Activated CD4-positive, alpha-beta T cell treated with anti-CD3 and anti-CD28 coated beads, Interleukin-2, amount 50 U/mL, for 48 hours (primary cell): ENCODE results near the gene GLMP.

Experiments used
- DNase-seq, 2 experiments: peaks; one replicate each; pipeline ENCODE4 v3.0.0-alpha.2; 2020

GLMP gene

DNA sequence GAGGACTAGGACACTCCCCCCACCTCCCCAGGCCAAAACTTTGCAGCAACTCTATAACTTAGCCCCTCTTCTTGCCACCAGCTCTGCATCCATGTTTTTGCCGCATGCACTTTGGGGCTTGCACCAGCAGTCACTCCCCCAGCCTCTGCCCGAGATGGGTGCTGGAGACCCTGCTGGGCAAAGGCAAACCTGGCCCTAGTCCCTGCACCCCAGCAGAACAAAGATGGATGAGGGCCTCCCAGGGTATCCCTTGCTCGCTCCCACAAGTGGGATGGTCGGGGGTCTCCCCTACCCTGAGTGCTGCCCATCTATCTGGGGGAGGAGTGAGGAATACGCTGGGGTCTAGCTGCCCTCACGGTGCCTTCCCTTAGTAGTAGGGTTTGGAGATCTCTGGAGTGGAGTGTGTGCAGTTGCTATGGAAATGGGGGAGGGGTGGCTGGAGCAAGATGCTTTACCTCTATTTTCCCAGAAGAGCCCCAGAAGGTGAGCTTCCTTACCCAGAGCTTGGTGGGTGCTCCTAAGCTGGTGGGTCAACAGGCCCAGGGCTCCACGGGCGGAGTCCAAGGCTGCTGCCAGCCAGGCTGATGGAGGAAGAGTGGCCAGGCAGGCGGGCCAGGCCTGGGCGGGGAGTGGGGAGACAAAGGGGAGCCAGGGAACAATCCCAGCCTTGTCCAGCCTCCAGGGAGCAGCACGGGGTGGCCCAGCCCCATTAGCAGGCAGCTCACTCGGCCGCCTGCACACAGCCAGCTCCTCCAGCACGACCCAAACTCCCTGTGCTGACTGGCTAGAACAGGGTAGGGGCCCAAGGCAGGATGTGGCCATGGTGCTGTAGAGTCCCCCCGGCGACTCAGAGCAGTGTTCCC, 47.8 kb downstream of the GLMP start, which contains the start of gene PAQR6:
PAQR6 (minus strand) TSS at position 597 of the 863 bp plus-strand sequence. CDS start 1,325 bp downstream, outside the sequence.
- no peak for DNase-seq

DNA sequence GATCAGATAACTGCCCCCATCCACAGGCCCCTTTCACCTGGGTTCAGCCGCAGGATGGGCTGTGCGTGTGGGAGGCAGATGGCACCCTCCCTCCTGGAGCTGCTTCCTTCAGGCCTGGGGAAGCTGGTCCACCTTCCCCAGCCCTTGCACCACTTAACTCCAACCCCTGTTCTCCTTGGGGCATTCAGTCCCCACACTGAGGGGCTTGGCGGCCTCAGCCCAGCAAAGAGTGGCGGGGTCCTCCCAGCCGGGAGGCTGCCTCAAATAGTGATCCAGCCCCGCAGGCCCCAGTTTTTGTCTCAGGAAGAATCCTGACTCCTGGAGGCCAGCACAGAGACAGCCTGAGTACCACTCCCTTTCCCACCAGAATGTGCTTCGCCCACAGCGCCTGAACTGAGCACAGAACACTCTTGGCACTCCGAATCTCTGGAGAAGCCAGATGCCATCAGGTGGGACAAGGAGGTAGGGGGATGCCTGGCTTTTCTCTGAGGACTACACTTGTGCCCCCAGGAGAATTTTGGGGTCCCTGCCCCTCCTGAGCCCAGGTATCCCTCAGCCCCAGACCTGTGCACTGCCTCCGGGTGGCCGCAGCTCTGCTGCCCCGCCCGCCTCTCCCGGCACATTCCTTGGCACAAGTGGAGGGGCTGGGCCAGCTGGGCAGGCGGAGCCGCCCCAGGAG, 48.6 kb downstream of the GLMP start:
- no peak for DNase-seq

DNA sequence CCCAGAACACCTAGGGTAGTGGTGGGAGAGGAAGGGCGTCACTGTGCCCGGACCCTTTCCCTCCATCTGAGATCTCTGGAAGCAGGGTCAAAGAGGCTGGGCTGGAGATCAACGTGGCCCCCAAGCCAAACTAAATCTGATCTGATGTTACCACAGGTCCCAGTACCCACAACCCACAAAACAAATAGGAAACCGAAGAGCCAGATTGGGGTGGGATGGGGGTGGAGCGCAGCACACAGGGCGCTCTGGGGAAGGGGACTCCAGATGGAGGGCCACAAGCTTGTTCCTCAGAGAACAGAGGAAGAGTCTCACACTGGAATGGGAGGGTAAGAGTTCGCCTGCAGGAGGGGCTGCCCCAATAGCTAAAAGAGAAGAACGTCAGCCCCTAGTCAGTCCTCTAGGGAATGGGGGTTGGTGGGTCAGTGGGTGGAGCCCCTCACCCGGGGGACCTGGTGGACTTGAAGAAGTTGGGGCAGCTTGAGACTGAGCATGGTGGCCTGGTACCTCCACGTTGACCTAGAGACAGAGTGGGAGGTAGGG, 49.2 kb downstream of the GLMP start:
- no peak for DNase-seq

DNA sequence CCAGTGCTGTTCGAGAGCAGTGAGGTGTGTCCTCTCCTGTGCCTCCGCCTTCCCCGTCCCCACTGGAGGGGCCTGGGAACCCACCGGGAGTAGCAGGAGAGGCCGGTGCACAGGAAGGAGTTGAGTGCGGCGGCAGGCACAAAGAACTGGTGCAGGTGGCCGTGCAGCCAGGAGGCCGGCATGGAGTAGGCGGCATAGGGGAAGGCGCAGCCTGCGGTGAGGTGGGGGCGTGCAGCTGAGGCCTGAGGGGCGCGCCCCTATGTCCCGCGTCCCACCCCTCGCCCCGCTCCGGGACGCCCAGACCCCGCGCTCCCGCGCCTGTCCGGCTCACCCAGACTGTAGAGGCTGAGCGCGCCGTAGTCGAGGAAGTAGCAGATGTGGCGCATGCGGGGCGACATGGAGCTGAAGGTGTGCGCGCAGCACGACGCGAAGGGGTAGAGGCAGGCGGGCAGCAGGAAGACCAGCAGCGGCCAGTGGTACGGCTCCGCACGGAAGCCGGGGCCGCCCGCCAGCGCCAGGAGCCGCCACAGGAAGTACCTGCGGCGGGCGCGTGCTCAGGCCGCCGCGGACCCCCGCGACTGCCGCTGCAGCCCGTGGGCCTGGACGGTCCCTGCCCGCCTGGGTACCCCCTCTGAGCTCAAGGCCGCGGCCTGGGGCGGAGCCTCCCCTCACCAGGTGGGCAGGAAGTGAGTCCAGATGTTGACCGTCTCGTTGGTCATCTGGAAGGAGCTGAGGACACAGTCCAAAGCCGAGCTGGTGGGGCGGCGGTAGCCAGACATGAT, 49.8 kb downstream of the GLMP start:
- peak; percentile 37 to 47 for DNase-seq

DNA sequence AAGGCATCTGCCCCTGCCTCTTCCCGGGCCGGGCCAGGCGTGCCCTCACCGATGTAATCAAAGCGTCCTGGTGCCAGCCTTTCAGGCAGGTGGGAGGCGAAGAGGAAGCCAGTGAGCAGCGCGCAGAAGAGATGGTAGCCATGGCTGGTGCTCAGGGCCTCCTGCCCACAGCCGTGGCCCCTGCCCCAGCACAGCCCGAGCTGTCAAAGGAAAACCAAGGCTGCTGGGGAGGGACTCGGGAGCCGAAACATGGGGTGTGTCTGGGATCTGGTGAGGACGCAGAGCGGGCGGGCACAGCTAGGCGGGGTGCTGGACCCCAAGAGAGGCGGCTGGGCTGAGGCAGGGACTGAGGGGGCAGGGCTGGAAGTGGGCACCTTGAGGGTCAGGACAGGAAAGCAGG, 50.8 kb downstream of the GLMP start:
- DNase-seq = no peak

DNA sequence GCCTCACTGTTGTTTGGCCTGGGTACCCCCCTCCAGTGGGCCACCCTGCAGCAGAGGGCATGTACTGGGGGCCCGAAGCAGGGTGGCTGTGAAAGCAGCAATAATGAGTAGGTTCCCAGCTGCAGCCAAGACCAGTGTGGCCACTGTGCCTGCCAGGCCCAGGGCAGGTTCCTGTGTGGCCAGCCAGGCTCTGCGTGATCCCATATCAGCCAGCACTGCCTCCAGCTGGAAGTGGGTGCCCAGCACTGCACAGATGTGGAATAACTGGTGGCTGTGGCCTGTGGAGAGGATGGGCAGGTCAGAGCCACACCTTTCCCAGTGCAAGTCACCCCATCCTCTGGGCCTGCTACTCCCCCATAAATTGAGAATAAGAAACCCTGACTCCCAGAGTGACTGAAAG, 51.4 kb downstream of the GLMP start:
- no peak for DNase-seq

DNA sequence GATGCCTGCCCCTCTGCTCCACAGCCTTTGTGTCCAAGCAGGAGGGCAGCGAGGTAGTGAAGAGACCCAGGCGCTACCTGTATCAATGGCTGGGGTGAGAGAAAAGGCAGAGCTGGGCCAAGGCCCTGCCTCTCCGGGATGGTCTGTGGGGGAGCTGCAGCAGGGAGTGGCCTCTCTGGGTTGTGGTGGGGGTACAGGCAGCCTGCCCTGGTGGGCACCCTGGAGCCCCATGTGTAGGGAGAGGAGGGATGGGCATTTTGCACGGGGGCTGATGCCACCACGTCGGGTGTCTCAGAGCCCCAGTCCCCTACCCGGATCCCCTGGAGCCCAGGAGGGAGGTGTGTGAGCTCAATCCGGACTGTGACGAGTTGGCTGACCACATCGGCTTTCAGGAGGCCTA, 52.7 kb downstream of the GLMP start:
- DNase-seq = no peak
